PFSK-1 (cell line): Measurements from ENCODE around the gene DDB1.

Experiments used
- FOXP2 ChIP-seq: optimal IDR thresholded peaks from 2 replicates; pipeline ENCODE3; 2011; ENCODE audit warnings: borderline replicate concordance, control low read depth, inconsistent platforms; ENCODE audit not compliant: insufficient read depth; ENCODE audit errors: extremely low read length, extremely low read depth
- POLR2AphosphoS5 ChIP-seq: IDR thresholded peaks from 2 replicates; pipeline ENCODE4 v1.6.1; 2012; ENCODE audit warnings: low read depth, mild to moderate bottlenecking, control low read depth, low read length, moderate library complexity
- SIN3A ChIP-seq: IDR thresholded peaks from 2 replicates; pipeline ENCODE4 v1.6.1; 2012; ENCODE audit warnings: mild to moderate bottlenecking, low read length, moderate library complexity, borderline replicate concordance; ENCODE audit not compliant: insufficient read depth
- TAF1 ChIP-seq: IDR thresholded peaks from 2 replicates; pipeline ENCODE4 v1.6.1; 2012; ENCODE audit warnings: low read length, control low read depth, borderline replicate concordance; ENCODE audit not compliant: insufficient read depth
- TF ChIP-seq, protein P1 (sequence below), 2 experiments: IDR thresholded peaks; 2 replicates each; pipeline versions ENCODE4 v1.6.1 to v1.8.0; 2011 to 2012; ENCODE audit warnings: low read depth in 2 of 2, low read length in 2 of 2, control low read depth in 1 of 2, inconsistent platforms in 1 of 2, mild to moderate bottlenecking in 1 of 2, moderate library complexity in 1 of 2; ENCODE audit not compliant: insufficient read depth in 1 of 2

DDB1 gene

DNA sequence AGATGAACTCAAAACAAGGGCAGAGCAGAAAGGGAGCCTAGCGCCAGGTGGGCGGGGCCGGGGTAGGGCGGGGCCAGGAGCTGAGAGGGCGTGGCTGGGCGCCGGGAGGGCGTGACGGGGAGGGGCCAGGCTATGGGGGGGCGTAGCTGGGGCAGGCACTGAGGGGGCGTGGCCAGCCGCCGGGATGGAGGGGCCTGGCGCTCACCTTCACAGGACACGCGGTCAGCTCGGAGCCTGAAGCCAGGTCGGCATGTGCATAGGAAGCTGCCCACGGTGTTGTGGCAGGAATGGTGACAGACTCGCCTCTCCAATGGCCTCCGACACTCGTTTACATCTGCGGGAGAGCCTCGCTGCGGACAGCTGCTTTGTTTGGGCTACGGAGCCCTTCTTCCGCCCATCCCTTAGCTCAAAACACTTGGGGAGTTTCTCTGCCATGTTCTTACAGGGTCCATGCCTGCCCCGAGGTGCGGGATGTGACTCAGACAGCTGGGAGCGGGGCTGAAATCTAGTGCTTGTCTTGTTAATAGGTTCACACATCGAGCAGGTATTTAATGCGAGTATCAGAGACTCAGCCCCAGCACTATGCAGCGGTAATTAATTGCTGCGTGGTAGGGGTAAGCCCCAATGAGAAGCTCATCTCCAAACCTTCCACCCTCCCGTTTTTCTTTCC is 51.2 kb downstream of the DDB1 start:
- TF ChIP-seq TAF1 (no peak), SIN3A (no peak)
- TF ChIP-seq, protein P1, sequence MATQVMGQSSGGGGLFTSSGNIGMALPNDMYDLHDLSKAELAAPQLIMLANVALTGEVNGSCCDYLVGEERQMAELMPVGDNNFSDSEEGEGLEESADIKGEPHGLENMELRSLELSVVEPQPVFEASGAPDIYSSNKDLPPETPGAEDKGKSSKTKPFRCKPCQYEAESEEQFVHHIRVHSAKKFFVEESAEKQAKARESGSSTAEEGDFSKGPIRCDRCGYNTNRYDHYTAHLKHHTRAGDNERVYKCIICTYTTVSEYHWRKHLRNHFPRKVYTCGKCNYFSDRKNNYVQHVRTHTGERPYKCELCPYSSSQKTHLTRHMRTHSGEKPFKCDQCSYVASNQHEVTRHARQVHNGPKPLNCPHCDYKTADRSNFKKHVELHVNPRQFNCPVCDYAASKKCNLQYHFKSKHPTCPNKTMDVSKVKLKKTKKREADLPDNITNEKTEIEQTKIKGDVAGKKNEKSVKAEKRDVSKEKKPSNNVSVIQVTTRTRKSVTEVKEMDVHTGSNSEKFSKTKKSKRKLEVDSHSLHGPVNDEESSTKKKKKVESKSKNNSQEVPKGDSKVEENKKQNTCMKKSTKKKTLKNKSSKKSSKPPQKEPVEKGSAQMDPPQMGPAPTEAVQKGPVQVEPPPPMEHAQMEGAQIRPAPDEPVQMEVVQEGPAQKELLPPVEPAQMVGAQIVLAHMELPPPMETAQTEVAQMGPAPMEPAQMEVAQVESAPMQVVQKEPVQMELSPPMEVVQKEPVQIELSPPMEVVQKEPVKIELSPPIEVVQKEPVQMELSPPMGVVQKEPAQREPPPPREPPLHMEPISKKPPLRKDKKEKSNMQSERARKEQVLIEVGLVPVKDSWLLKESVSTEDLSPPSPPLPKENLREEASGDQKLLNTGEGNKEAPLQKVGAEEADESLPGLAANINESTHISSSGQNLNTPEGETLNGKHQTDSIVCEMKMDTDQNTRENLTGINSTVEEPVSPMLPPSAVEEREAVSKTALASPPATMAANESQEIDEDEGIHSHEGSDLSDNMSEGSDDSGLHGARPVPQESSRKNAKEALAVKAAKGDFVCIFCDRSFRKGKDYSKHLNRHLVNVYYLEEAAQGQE (IDR thresholded peaks at IDR 0.05; ENCODE audit: insufficient read depth in 1 of 2, low read depth in 2 of 2, low read length in 2 of 2), result no peak

DNA sequence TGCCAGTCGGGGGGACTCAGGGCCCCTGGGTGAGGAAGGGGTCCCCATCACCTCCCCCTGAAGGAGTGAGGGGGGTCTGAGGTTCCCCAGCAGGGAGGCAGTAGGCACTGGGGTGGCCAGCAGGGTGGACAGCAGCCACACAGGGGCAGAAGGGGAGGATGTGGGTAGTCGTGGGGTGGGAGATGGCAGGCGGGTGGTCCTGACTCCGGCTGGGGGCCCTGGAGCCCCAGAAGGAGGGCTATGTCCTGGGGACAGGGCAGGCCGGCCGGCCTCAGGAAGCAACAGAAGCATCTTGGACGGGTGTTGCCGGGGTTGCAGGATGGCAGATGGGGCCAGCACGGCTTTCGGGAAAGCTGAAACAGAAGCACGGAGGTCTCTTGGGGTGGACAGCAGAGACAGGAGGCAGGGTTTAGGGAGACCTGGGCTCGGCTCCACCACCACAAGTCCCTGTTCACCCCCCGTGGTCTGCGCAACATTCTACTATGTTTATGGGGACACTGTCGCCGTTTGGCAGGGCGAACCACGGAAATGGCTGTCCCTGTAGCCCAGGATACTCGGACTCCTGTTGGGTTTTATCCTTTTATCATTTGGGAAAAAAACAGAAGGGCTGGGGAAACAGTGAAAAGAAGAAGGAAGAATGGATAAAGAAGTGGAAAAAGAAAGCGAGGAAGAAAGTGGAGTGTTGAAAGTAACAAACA is 51.9 kb downstream of the DDB1 start:
- TF ChIP-seq TAF1 (no peak), FOXP2 (no peak), SIN3A (no peak), POLR2AphosphoS5 (no peak)
- TF ChIP-seq, protein P1 (IDR thresholded peaks at IDR 0.05; ENCODE audit: insufficient read depth in 1 of 2, low read depth in 2 of 2, low read length in 2 of 2), result no peak

DNA sequence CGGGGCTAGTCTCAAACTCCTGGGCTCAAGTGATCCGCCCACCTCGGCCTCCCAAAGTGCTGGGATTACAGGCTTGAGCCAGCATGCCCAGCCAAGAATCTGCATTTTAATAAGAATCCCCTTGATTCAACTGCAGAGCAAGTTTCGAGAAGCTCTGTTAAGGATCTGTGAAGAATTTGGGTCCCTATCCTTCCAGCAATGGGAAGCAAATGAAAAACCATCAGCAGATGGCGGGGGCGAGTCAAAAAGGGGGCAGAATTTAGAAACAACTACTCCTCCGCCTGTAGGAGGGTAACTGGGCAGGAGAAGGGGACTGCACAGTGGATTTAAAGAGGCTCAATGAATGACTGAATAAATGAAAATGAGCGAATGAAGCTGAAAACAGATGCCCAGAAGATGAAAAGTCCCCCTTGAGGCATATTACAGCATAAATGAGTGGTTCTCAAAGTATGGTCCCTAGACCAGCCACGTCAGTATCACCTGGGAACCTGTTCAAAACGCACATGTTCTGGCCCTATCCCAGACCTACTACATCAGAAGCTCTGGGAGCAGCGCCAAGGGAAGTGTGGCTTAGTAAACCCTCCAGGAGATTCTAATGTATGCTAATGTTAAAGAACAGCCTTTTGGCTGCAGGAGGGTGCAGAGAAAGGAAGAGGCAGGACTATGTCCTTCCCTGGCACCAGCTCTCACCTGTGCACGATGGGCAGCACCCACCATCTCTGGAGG is 52.8 kb downstream of the DDB1 start:
- TF ChIP-seq, protein P1 (IDR thresholded peaks at IDR 0.05; ENCODE audit: insufficient read depth in 1 of 2, low read depth in 2 of 2, low read length in 2 of 2), result no peak
- TF ChIP-seq SIN3A, result no peak
- TF ChIP-seq POLR2AphosphoS5, result no peak
- no peak for TF ChIP-seq TAF1
- TF ChIP-seq FOXP2, result no peak

DNA sequence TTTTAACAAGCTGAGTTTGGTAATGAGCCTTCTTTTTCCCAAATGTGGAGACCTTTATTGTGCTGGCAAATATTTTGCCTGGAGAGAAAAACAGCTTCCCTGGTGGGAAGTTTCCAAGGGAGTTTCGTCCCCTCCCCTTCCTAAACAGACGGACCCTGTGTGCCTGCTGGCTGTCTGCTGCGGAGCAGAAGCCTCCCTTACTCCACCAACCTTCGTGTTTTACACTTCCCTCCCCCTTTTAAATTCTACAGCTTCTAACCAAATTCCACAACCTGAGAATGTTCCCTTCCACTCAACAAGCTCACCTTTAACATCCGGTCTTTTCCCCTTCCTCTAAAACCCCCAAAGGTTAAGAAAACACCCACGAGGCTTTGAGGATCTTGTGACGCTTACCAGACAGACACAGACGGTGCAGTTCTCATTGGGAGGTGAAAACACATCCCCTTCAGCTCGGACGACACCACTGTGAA is 54.9 kb downstream of the DDB1 start:
- TF ChIP-seq SIN3A (no peak), FOXP2 (no peak), POLR2AphosphoS5 (no peak), TAF1 (no peak)
- TF ChIP-seq, protein P1 (IDR thresholded peaks at IDR 0.05; ENCODE audit: insufficient read depth in 1 of 2, low read depth in 2 of 2, low read length in 2 of 2), result no peak
